Midbrain (tissue), 1 donor: ENCODE results near the gene ADM2.

Experiments used
- DNase-seq: peaks from one replicate; lab custom pipeline; 2025; lab: John Stamatoyannopoulos, UW

Gene ADM2

GRCh38 chr22:50467341-50467740 is 14.0 kb upstream of the ADM2 start:
- no peak for DNase-seq

GRCh38 chr22:50467773-50468440 is 13.4 kb upstream of the ADM2 start:
- no peak for DNase-seq

- DNase-seq: no peak
These were observed 12.7 kb upstream of the ADM2 start for GRCh38 chr22:50468626-50469025.

- DNase-seq: no peak
These were observed 11.7 kb upstream of the ADM2 start for GRCh38 chr22:50469377-50470305.

GRCh38 chr22:50470491-50470890 is 10.9 kb upstream of the ADM2 start:
- no peak for DNase-seq

GRCh38 chr22:50471197-50471847 is 10.0 kb upstream of the ADM2 start:
- peak; percentile 60 for DNase-seq

GRCh38 chr22:50471962-50472361 is 9.4 kb upstream of the ADM2 start:
- DNase-seq: no peak

GRCh38 chr22:50473088-50473487 is 8.3 kb upstream of the ADM2 start:
- DNase-seq: no peak

GRCh38 chr22:50473855-50474671 is 7.3 kb upstream of the ADM2 start:
- DNase-seq: no peak

GRCh38 chr22:50474710-50475651 is 6.4 kb upstream of the ADM2 start, which contains the start of gene SBF1:
Gene SBF1 (minus strand): TSS chr22:50475035. CDS start chr22:50474840, 195 bp downstream.
- peak; percentile 94 for DNase-seq

GRCh38 chr22:50475652-50476002 is 5.7 kb upstream of the ADM2 start:
- DNase-seq: no peak

GRCh38 chr22:50476868-50477267 is 4.5 kb upstream of the ADM2 start:
- DNase-seq: no peak

- no peak for DNase-seq
These were observed 3.4 kb upstream of the ADM2 start for GRCh38 chr22:50477923-50478322.

- DNase-seq: no peak
These were observed 1.6 kb upstream of the ADM2 start for GRCh38 chr22:50479721-50480120.

GRCh38 chr22:50481045-50481439 is 301 bp upstream of the ADM2 start:
- DNase-seq: no peak

- no peak for DNase-seq
These were observed 1.0 kb downstream of the ADM2 start for GRCh38 chr22:50482107-50483074.

GRCh38 chr22:50483106-50483505 is 1.8 kb downstream of the ADM2 start:
- DNase-seq: no peak

- no peak for DNase-seq
These were observed 2.2 kb downstream of the ADM2 start for GRCh38 chr22:50483556-50483955.
